Activated CD4-positive, alpha-beta memory T cell treated with anti-CD3 and anti-CD28 coated beads, Interleukin-2, amount 10 ng/mL, durations not matched to agents 7 days and 5 days (primary cell): ENCODE measurements around the gene FOCAD. TPM values are rescaled to one million over a fixed set of nuclear protein-coding genes. Genes with fewer than 3 reads are reported as not detected.

Experiments
- CTCF ChIA-PET: fragments of 350-600 bp; sonication (Branson Sonifier 250); formaldehyde crosslinking; loops from one replicate; lab custom pipeline; 2021; ENCODE audit warnings: antibody characterized with exemption, inconsistent platforms; lab: Charles Lee
- POLR2A ChIA-PET: fragments of 350-600 bp; sonication (Branson Sonifier 250); formaldehyde crosslinking; loops from one replicate; lab custom pipeline; 2021; ENCODE audit warnings: antibody characterized with exemption; lab: Charles Lee
- DNase-seq: peaks from one replicate; pipeline ENCODE4 v3.0.0-alpha.2; 2020
- H3K27ac Mint-ChIP-seq: one replicate; pipeline ENCODE4 v1.8.0; 2021; ENCODE audit warnings: mild to moderate bottlenecking, mixed read lengths
- H3K27me3 Mint-ChIP-seq: one replicate; pipeline ENCODE4 v1.8.0; 2021; ENCODE audit warnings: mixed read lengths
- H3K36me3 Mint-ChIP-seq: one replicate; pipeline ENCODE4 v1.8.0; 2021; ENCODE audit warnings: low read depth, mixed read lengths
- H3K4me1 Mint-ChIP-seq: one replicate; pipeline ENCODE4 v1.8.0; 2021; ENCODE audit warnings: mixed read lengths
- H3K4me3 Mint-ChIP-seq: one replicate; pipeline ENCODE4 v1.8.0; 2021; ENCODE audit warnings: mild to moderate bottlenecking, mixed read lengths
- H3K9me3 Mint-ChIP-seq: one replicate; pipeline ENCODE4 v1.8.0; 2021; ENCODE audit warnings: mixed read lengths
- total RNA-seq, 2 experiments: library from RNA; stranded (reverse); gene quantifications; one replicate each; pipeline ENCODE4 v1.2.3, GENCODE V29; 2021

The FOCAD gene
- total RNA-seq, 2 experiments from 2014 or later: 26.3 to 30.7 TPM

GRCh38 chr9:20837166-20837565, 153.1 kb downstream of the FOCAD start:
- Mint-ChIP-seq H3K4me3 (no peak overlapping the region), H3K36me3 (peaks cover 12% of the 10 kb centered on the region), H3K4me1 (peaks cover 4% of the 10 kb centered on the region), H3K27me3 (no peaks in the 10 kb centered on the region), H3K27ac (no peak overlapping the region), H3K9me3 (peaks cover 2% of the 10 kb centered on the region)
- CTCF ChIA-PET: no interaction called here
- POLR2A ChIA-PET: no interaction called here
- DNase-seq: no peak

GRCh38 chr9:20838218-20838617, 154.2 kb downstream of the FOCAD start:
- DNase-seq: no peak
- ChIA-PET CTCF (no interaction called here), POLR2A (no interaction called here)
- peaks cover 2% of the 10 kb centered on the region for H3K9me3 Mint-ChIP-seq
- H3K4me3 Mint-ChIP-seq: no peak overlapping the region
- H3K27ac Mint-ChIP-seq: no peak overlapping the region
- H3K36me3 Mint-ChIP-seq: peaks cover 13% of the 10 kb centered on the region
- no peaks in the 10 kb centered on the region for H3K27me3 Mint-ChIP-seq
- peaks cover 4% of the 10 kb centered on the region for H3K4me1 Mint-ChIP-seq

GRCh38 chr9:20844916-20845315, 160.9 kb downstream of the FOCAD start:
- H3K9me3 Mint-ChIP-seq: peaks cover 2% of the 10 kb centered on the region
- CTCF ChIA-PET: no interaction called here
- no peak overlapping the region for H3K27ac Mint-ChIP-seq
- H3K4me1 Mint-ChIP-seq: peaks cover 6% of the 10 kb centered on the region
- POLR2A ChIA-PET: no interaction called here
- H3K36me3 Mint-ChIP-seq: peaks cover 8% of the 10 kb centered on the region
- H3K27me3 Mint-ChIP-seq: no peaks in the 10 kb centered on the region
- no peak for DNase-seq
- no peak overlapping the region for H3K4me3 Mint-ChIP-seq

- DNase-seq: no peak
- ChIA-PET POLR2A (no interaction called here), CTCF (no interaction called here)
- H3K36me3 Mint-ChIP-seq: no peaks in the 10 kb centered on the region
- H3K9me3 Mint-ChIP-seq: no peaks in the 10 kb centered on the region
- H3K4me3 Mint-ChIP-seq: no peak overlapping the region
- no peak overlapping the region for H3K27ac Mint-ChIP-seq
- peaks cover 6% of the 10 kb centered on the region for H3K4me1 Mint-ChIP-seq
- no peaks in the 10 kb centered on the region for H3K27me3 Mint-ChIP-seq
Measured at GRCh38 chr9:20848490-20848889, 164.4 kb downstream of the FOCAD start.

- H3K27me3 Mint-ChIP-seq: no peaks in the 10 kb centered on the region
- no peaks in the 10 kb centered on the region for H3K9me3 Mint-ChIP-seq
- H3K4me1 Mint-ChIP-seq: no peaks in the 10 kb centered on the region
- DNase-seq: no peak
- POLR2A ChIA-PET: interaction anchor here (0.7 kb wide), 1 partner anchor 494 kb away, joined by 5 read pairs; no protein-coding TSS in a partner anchor
- H3K4me3 Mint-ChIP-seq: no peak overlapping the region
- no peak overlapping the region for H3K27ac Mint-ChIP-seq
- CTCF ChIA-PET: no interaction called here
- peaks cover 5% of the 10 kb centered on the region for H3K36me3 Mint-ChIP-seq
Measured at GRCh38 chr9:20853866-20854265, 169.8 kb downstream of the FOCAD start.

- no peak for DNase-seq
- Mint-ChIP-seq H3K27me3 (no peaks in the 10 kb centered on the region), H3K4me1 (no peaks in the 10 kb centered on the region), H3K27ac (no peak overlapping the region), H3K9me3 (no peaks in the 10 kb centered on the region), H3K36me3 (peaks cover 5% of the 10 kb centered on the region), H3K4me3 (no peak overlapping the region)
- CTCF ChIA-PET: no interaction called here
- POLR2A ChIA-PET: no interaction called here
Measured at GRCh38 chr9:20854444-20854843, 170.4 kb downstream of the FOCAD start.

- ChIA-PET POLR2A (no interaction called here), CTCF (no interaction called here)
- DNase-seq: no peak
- Mint-ChIP-seq H3K4me3 (no peak overlapping the region), H3K4me1 (no peaks in the 10 kb centered on the region), H3K36me3 (peaks cover 11% of the 10 kb centered on the region), H3K27ac (no peak overlapping the region), H3K27me3 (no peaks in the 10 kb centered on the region), H3K9me3 (no peaks in the 10 kb centered on the region)
Measured at GRCh38 chr9:20863945-20864344, 179.9 kb downstream of the FOCAD start.

GRCh38 chr9:20865347-20865746, 181.3 kb downstream of the FOCAD start:
- no peaks in the 10 kb centered on the region for H3K4me1 Mint-ChIP-seq
- peaks cover 13% of the 10 kb centered on the region for H3K36me3 Mint-ChIP-seq
- H3K4me3 Mint-ChIP-seq: no peak overlapping the region
- DNase-seq: no peak
- H3K27me3 Mint-ChIP-seq: no peaks in the 10 kb centered on the region
- no peaks in the 10 kb centered on the region for H3K9me3 Mint-ChIP-seq
- no peak overlapping the region for H3K27ac Mint-ChIP-seq
- ChIA-PET CTCF (no interaction called here), POLR2A (no interaction called here)

GRCh38 chr9:20870115-20870514, 186.1 kb downstream of the FOCAD start:
- ChIA-PET POLR2A (no interaction called here), CTCF (interaction anchor here (1.1 kb wide), 1 partner anchor 14 kb away, joined by 7 read pairs; no protein-coding TSS in a partner anchor)
- Mint-ChIP-seq H3K4me1 (peaks cover 5% of the 10 kb centered on the region), H3K27me3 (no peaks in the 10 kb centered on the region), H3K4me3 (no peak overlapping the region), H3K27ac (no peak overlapping the region), H3K9me3 (no peaks in the 10 kb centered on the region), H3K36me3 (peaks cover 7% of the 10 kb centered on the region)
- DNase-seq: no peak

- Mint-ChIP-seq H3K27ac (no peak overlapping the region), H3K4me1 (peaks cover 5% of the 10 kb centered on the region), H3K27me3 (no peaks in the 10 kb centered on the region), H3K36me3 (peaks cover 4% of the 10 kb centered on the region), H3K9me3 (no peaks in the 10 kb centered on the region), H3K4me3 (no peak overlapping the region)
- ChIA-PET POLR2A (no interaction called here), CTCF (no interaction called here)
- DNase-seq: no peak
Measured at GRCh38 chr9:20872340-20872977, 188.4 kb downstream of the FOCAD start.

GRCh38 chr9:20873240-20873865, 189.3 kb downstream of the FOCAD start:
- no peak overlapping the region for H3K27ac Mint-ChIP-seq
- H3K27me3 Mint-ChIP-seq: no peaks in the 10 kb centered on the region
- POLR2A ChIA-PET: no interaction called here
- H3K4me3 Mint-ChIP-seq: no peak overlapping the region
- CTCF ChIA-PET: no interaction called here
- peaks cover 4% of the 10 kb centered on the region for H3K36me3 Mint-ChIP-seq
- no peak for DNase-seq
- no peaks in the 10 kb centered on the region for H3K9me3 Mint-ChIP-seq
- peaks cover 5% of the 10 kb centered on the region for H3K4me1 Mint-ChIP-seq

- Mint-ChIP-seq H3K36me3 (no peaks in the 10 kb centered on the region), H3K9me3 (no peaks in the 10 kb centered on the region), H3K27me3 (no peaks in the 10 kb centered on the region), H3K4me3 (no peak overlapping the region), H3K4me1 (no peaks in the 10 kb centered on the region), H3K27ac (no peak overlapping the region)
- no peak for DNase-seq
- ChIA-PET CTCF (no interaction called here), POLR2A (no interaction called here)
Measured at GRCh38 chr9:20880271-20880670, 196.2 kb downstream of the FOCAD start.

GRCh38 chr9:20880675-20881074, 196.6 kb downstream of the FOCAD start:
- DNase-seq: no peak
- CTCF ChIA-PET: no interaction called here
- Mint-ChIP-seq H3K27me3 (no peaks in the 10 kb centered on the region), H3K4me3 (no peak overlapping the region), H3K27ac (no peak overlapping the region), H3K9me3 (no peaks in the 10 kb centered on the region), H3K36me3 (no peaks in the 10 kb centered on the region), H3K4me1 (no peaks in the 10 kb centered on the region)
- POLR2A ChIA-PET: no interaction called here
